HG02938 (cell line): ENCODE results near the gene TLK1.
A peak's percentile ranks its signal among the peaks of the same experiment; 100 is the strongest.

Experiments
- ATAC-seq: cut with Tn5 transposase; IDR thresholded peaks from one replicate; pipeline ENCODE4 v1.9.1; 2021; ENCODE audit warnings: mild to moderate bottlenecking, moderate library complexity; ENCODE audit not compliant: unreplicated experiment

TLK1 gene

DNA sequence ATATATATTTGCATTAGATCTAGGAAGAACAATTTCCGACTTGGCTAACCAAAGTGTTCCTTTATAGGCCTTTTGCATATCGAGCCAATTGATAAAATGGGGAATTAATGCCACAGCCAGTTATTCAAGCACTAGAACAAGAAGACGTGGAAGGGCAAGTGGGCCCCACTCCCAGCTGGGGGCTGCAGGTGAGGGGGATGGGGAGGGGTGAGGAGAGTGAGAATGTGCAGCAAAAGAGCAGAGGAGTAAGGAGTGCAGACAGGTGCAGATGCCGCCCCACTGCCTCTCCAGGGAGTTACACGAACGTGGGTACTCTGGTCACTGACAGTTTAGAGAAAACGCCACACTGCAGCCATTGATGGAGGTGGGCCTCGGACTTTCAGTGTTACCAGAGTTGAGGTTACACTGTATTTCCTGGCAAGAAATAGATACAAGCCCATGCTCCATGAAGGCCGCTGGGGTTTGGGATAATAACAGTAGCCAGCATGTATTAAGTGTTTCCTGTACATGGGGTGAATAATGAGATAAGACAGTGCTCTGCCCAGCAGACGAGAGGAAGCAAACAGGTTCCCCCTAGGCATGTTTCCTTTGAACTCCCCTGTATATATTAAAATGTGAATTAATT lies 190.7 kb downstream of the TLK1 start:
- no peak for ATAC-seq

DNA sequence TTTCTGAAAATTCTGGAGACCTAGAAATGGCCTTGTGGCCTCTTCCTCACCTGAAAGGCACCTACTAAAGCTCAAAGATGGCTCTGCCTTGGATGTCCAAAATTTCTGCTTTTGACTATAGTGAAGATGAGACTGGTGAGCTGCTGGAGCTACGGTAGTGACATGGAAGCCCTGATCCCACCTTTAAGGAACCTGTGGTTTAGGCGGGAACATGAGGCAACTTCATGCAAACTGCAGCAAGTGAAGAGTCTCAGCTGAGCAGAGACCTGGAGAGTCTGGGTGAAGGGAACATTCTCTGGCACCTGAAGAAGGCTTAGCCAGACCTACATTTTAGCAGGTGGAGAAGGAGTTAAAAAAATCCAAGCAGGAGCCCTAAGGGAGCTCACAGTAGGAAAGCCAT lies 191.7 kb downstream of the TLK1 start:
- ATAC-seq: no peak

- no peak for ATAC-seq
These were observed 192.3 kb downstream of the TLK1 start for GRCh38 chr2:170968205-170969003.

DNA sequence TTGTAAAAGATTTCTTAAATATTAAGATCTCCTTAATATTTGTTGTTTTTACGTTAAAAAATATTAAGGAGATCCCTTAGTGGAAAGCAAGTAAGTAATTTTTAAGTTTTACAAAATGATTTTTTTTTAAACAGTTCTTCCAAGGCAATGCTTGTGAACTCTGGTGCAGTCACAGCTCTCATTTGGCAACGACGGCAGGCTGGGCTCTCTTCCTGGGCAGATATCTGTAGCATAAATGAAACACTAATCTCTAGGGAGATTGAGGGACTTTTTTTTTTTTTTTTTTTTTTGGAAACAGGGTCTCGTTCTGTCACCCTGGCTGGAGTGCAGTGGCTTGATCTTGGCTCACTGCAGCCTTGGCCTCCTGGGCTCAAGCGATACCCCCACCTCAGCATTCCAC lies 193.1 kb downstream of the TLK1 start:
- no peak for ATAC-seq

GRCh38 chr2:170966648-170967396 lies 193.9 kb downstream of the TLK1 start:
- ATAC-seq: no peak

GRCh38 chr2:170965446-170966225 lies 195.1 kb downstream of the TLK1 start:
- ATAC-seq: no peak

DNA sequence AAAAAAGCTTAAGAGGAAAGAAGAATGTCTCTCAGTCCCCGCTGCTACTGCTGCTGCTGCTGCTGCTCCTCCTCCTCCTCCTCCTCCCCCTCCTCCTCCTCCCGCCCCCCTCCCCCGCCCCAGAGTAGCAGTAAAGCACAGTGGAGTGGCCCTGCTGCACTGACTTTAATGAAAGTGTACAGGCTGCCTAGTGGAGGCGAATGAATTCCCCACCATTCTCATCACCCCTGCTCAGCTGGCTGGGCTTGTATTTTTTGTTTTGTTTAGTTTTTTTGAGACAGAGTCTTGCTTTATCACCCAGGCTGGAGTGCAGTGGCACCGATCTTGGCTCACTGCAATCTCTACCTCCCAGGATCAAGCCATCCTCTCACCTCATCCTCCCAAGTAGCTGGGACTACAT lies 197.3 kb downstream of the TLK1 start:
- no peak for ATAC-seq

- ATAC-seq: no peak
These were observed 206.8 kb downstream of the TLK1 start for GRCh38 chr2:170953941-170954340.

DNA sequence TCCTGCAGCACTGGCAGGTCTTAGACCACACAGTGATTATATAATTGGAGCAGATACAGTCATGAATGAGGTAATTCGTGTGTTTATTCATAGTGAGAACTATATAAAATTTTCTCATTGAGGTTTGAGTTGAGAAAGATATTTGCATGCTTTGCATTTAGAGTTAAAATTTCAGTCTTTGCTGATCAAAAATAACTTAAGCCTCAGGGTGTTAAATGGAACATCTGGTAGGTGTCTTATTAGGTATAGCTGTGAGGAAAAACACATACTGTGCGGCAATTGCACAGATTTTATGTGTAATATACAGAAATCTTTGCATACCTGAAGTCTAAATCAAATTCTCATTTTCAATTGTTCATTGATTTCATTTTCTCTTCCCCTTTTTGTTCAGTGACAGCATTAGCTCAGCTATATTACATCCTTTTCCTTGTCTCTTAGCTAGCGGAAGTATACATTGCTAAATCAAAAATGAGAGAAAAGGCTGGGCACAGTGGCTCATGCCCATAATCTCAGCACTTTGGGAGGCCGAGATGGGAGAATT lies 210.4 kb downstream of the TLK1 start:
- ATAC-seq: peak; percentile 94

- ATAC-seq: no peak
These were observed 211.3 kb downstream of the TLK1 start for GRCh38 chr2:170949415-170949814.

DNA sequence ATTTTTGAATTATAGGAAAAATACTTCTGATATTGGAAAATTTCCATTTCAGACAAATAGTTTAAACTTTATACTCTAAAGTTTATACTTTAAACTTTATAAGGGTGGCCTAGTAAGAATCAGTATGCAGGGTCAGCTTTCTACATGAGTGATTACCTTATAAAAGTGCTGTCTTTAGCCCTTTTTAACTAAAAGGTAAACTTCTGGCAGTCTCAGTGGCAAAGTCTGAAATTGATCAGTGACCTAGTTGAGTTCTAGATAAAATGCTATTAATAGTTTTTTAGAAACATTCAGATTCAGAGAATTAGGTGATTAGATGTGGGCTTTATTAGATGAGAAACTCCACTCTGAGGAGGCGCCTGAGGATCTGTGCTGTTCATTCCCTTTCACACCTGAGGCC lies 216.1 kb downstream of the TLK1 start:
- ATAC-seq: no peak

- no peak for ATAC-seq
These were observed 217.1 kb downstream of the TLK1 start for GRCh38 chr2:170943596-170943995.

DNA sequence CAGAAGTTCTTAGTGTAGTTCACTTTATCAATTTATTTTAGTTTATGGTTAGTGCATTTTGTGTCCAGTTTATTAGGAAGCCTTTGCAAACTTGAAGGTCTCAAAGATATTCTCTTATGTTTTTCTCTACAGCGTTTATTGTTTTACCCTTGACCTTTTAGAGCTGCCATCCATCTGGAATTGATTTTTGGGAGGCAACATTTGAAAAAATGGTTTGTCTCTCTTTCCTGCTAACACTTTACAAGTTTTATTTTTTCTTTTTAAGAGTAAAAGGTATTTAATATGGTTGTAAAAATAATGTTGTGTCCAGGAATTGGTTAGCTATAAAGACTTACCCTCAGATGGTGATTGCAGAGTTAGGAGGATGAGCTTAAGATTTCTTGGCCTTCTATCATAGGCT lies 217.7 kb downstream of the TLK1 start:
- ATAC-seq: no peak

DNA sequence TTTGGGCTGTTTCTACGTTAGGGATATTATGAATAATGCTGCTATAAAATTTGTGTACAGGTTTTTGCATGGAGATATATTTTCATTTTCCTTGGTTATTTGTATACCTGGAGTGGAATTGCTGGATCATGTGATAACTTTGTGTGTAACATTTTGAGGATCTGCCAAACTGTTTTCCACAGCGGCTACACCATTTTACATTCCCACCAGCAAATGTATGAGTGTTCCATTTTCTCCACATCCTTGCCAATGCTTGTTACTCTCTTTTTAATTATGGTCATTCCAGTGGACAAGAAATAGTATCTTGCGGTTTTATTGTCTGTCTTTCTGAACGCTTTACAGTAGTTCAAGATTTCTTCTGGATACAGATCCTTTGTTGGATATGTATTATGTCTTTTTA lies 218.1 kb downstream of the TLK1 start:
- no peak for ATAC-seq
